Type B pancreatic cell (in vitro differentiated cells): ENCODE results near the gene TRIM42. TPM values are rescaled to one million over a fixed set of nuclear protein-coding genes. Genes with fewer than 3 reads are reported as not detected.
A peak's percentile ranks its signal among the peaks of the same experiment; 100 is the strongest.

ENCODE experiments used
- DNase-seq: peaks from one replicate; pipeline ENCODE4 v3.0.0; 2021; ENCODE audit warnings: mixed read lengths; ENCODE audit not compliant: unreplicated experiment; ENCODE audit errors: extremely low spot score
- H3K27ac Mint-ChIP-seq: 2 replicates; pipeline ENCODE4 v1.8.0; 2021; ENCODE audit warnings: mild to moderate bottlenecking, mixed read lengths
- H3K27me3 Mint-ChIP-seq: 2 replicates; pipeline ENCODE4 v1.8.0; 2021; ENCODE audit warnings: mixed read lengths
- H3K36me3 Mint-ChIP-seq: 2 replicates; pipeline ENCODE4 v1.8.0; 2021; ENCODE audit warnings: mixed read lengths
- H3K4me1 Mint-ChIP-seq: one replicate; pipeline ENCODE4 v1.8.0; 2021; ENCODE audit warnings: mixed read lengths; ENCODE audit not compliant: unreplicated experiment
- H3K4me3 Mint-ChIP-seq: 2 replicates; pipeline ENCODE4 v1.8.0; 2021; ENCODE audit warnings: mild to moderate bottlenecking, mixed read lengths
- H3K9me3 Mint-ChIP-seq: 2 replicates; pipeline ENCODE4 v1.8.0; 2021; ENCODE audit warnings: mixed read lengths
- CTCF ChIP-seq: fragments of 200-600 bp; sonication (generic); conservative IDR thresholded peaks from 2 replicates; pipeline ENCODE4 v1.5.0; 2021; ENCODE audit warnings: antibody characterized with exemption, mild to moderate bottlenecking
- long read RNA-seq: library from polyadenylated mRNA; unstranded; transcript quantifications from one replicate; pipeline ENCODE4 v2.0.0, GENCODE V29; 2020
- total RNA-seq: library from RNA; stranded (reverse); gene quantifications from 2 replicates; pipeline ENCODE4 v1.2.1, GENCODE V29; 2021; ENCODE audit warnings: low replicate concordance

The TRIM42 gene
- total RNA-seq, result not detected in 2 replicates
- long read RNA-seq, result 0 reads

- no peak within 1 kb of the TSS for H3K27ac Mint-ChIP-seq
- H3K36me3 Mint-ChIP-seq, result no peaks in the 10 kb centered on the region
- no peaks in the 10 kb centered on the region for H3K9me3 Mint-ChIP-seq
- no peak for TF ChIP-seq CTCF
- DNase-seq, result no peak
- H3K27me3 Mint-ChIP-seq, result no peaks in the 10 kb centered on the region
- no peaks in the 10 kb centered on the region for H3K4me1 Mint-ChIP-seq
- no peak within 1 kb of the TSS for H3K4me3 Mint-ChIP-seq
These were observed at the start of gene TRIM42 for GRCh38 chr3:140677764-140678163. Gene TRIM42, plus strand, starts transcription at chr3:140678064. Its CDS starts 166 bp downstream, at chr3:140678230.

- TF ChIP-seq CTCF, result no peak
- Mint-ChIP-seq H3K4me3 (no peak overlapping the region), H3K27me3 (peaks cover 4% of the 10 kb centered on the region), H3K27ac (no peak overlapping the region), H3K4me1 (no peaks in the 10 kb centered on the region), H3K9me3 (peaks cover 6% of the 10 kb centered on the region), H3K36me3 (no peaks in the 10 kb centered on the region)
- DNase-seq, result no peak
These were observed 49.3 kb upstream of the TRIM42 start for GRCh38 chr3:140628606-140629005.

GRCh38 chr3:140629357-140630137, 48.3 kb upstream of the TRIM42 start:
- no peak for TF ChIP-seq CTCF
- Mint-ChIP-seq H3K4me3 (peak overlapping the region; percentile 33), H3K36me3 (no peaks in the 10 kb centered on the region), H3K9me3 (peaks cover 6% of the 10 kb centered on the region), H3K27me3 (no peaks in the 10 kb centered on the region), H3K4me1 (no peaks in the 10 kb centered on the region), H3K27ac (peak overlapping the region; percentile 49)
- DNase-seq, result no peak

- TF ChIP-seq CTCF, result no peak
- Mint-ChIP-seq H3K4me3 (no peak overlapping the region), H3K9me3 (peaks cover 6% of the 10 kb centered on the region), H3K27ac (peak overlapping the region; percentile 49), H3K4me1 (no peaks in the 10 kb centered on the region), H3K36me3 (no peaks in the 10 kb centered on the region), H3K27me3 (no peaks in the 10 kb centered on the region)
- DNase-seq, result no peak
These were observed 47.5 kb upstream of the TRIM42 start for GRCh38 chr3:140630366-140630765.

GRCh38 chr3:140630866-140631265, 47.0 kb upstream of the TRIM42 start:
- no peaks in the 10 kb centered on the region for H3K4me1 Mint-ChIP-seq
- no peaks in the 10 kb centered on the region for H3K36me3 Mint-ChIP-seq
- no peak overlapping the region for H3K27ac Mint-ChIP-seq
- TF ChIP-seq CTCF, result no peak
- H3K27me3 Mint-ChIP-seq, result no peaks in the 10 kb centered on the region
- H3K9me3 Mint-ChIP-seq, result peaks cover 6% of the 10 kb centered on the region
- no peak overlapping the region for H3K4me3 Mint-ChIP-seq
- no peak for DNase-seq
